ENCODE measurements around the gene NCOA7.

The NCOA7 gene

DNA sequence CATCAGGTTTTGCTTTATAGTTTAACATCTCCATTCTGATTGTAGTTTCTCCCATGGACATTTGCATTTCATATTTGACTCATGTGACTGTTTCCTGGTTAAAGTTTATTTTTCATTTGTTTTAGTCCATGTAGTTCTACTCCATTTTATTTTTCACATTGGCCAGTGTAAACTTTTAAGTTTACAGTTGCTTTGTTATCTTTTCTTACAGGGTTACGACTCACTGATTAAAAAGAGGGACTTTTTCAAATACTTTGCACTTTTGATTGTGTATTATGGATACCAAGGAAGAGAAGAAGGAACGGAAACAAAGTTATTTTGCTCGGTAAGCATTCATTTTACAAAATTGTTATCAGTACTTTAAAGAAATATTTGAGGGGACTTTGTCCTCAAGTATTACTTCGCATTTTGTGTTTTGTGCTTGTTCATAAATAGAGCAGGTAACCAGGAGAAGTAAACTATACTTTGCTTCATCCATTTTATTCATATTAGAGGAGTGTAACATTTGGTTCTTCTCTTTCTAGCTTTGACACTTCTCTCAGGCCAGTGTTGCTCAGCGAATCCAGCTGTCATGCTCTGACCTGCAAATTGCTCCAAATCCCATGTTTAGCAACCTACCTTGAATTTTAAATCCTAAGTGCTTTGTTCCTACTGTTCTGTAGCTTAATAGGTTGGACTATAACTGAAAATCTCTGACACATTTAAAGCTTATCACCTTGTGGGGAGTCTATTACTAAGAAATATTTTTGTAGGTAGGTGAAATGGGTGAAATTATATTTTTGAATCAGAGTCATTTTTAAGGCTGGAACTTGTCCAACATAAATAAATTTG is 24.5 kb downstream of the NCOA7 start:
- peak in 2 of 4 experiments; percentile 18 to 26 for DNase-seq

- DNase-seq = peak in 2 of 4 experiments; percentile 36 to 59
Observed at GRCh38 chr6:125816828-125817280, 26.1 kb downstream of the NCOA7 start.

DNA sequence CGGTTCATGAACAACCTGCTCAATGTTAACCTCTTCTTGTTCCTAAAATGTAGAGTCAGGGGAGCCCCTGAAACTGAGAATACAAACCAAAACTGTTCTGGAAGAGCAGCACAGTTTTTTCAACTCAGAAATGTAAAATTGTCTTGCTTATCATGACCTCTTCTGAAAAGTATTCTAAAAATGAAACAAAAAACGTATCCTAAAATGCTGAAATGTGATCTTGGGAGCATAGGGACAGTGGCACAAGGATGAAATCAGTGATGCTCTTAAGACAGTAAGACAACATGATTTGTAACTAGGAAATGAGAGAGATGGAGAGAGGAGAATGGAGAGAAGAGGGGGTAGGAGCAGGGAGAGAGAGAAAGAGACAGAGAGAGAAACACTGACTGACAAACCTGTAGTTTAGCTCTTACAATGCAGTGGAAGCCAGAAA is 27.5 kb downstream of the NCOA7 start:
- DNase-seq = no peak

DNA sequence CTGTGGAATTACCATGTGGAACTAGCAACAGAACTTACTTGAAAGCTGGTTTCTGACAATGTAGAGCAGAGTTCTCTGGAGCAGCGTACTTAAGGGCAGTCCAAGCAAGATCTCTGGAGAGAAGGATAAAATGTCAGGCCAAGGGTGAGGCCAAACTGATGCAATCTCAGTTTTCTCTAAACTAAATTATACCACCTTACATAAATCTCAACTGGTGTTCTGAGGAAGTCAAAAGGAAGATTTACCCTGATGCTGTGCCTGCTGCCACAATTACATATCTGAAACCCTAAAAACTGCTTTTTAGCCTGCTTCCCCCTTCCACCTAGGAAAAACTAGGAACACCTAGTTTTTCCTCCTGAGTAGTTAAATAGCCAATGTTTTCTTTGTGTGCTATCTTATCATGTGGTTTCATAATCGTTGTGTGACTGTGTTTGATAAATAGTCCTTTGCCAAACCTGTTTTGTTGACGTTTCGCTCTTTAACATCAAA is 28.1 kb downstream of the NCOA7 start:
- DNase-seq = no peak

DNA sequence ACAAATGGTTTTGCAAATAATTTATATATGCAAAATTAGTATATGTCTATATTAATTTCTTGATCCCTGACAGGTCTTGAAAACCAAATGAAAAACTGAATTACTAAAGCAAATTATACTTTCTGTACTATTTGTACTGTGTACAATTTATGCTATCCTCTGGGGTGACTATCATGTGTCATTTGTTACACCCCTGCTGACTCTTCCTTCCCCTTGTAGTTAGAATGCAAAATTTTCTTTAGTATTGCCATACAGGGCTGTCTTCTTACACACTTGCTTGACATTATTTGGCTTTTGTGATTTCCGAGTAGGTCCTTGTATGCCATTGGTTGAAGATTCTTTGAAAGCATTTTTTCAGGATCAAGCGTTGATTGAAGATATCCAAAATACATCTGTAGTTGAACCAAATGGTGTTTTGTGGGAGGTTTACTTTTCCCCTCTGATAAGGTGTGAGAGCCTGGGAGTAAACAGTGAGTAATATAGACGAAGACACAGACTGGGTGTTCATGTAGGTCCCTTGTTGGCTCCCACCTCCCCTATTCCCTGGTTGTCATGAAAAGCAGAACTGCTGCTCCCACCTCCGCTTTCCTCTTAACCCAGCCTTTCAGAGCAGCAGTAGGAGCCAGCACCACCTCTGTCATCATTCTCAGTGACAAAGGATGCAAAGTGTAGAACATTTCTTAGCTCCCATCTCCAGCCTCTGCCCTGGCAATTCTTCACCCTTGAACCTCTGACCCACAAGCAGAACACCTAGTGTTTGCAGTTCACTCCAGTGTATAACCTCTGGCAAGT is 29.0 kb downstream of the NCOA7 start:
- DNase-seq = peak in 3 of 4 experiments; percentile 60 to 61 (median 60)

- no peak for DNase-seq
Observed at GRCh38 chr6:125821825-125822281, 31.1 kb downstream of the NCOA7 start.

DNA sequence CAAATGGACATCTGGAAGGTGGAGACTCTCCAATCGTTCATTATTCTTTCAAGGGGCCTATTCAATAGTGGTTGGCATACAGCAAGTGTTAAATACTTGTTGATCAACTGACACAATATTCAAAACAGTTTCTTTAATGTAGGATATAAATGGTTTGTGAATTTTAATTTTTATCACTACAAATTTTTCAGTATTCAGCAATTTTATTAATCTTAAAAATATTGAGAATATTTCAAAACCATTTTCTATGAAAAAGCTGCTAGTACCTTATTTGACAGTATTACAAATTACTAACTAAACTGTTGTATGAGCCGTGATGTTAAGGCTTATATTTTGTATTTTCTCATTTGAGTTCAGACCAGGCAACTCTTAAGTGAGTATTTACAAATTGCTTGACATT is 32.4 kb downstream of the NCOA7 start:
- DNase-seq = no peak

DNA sequence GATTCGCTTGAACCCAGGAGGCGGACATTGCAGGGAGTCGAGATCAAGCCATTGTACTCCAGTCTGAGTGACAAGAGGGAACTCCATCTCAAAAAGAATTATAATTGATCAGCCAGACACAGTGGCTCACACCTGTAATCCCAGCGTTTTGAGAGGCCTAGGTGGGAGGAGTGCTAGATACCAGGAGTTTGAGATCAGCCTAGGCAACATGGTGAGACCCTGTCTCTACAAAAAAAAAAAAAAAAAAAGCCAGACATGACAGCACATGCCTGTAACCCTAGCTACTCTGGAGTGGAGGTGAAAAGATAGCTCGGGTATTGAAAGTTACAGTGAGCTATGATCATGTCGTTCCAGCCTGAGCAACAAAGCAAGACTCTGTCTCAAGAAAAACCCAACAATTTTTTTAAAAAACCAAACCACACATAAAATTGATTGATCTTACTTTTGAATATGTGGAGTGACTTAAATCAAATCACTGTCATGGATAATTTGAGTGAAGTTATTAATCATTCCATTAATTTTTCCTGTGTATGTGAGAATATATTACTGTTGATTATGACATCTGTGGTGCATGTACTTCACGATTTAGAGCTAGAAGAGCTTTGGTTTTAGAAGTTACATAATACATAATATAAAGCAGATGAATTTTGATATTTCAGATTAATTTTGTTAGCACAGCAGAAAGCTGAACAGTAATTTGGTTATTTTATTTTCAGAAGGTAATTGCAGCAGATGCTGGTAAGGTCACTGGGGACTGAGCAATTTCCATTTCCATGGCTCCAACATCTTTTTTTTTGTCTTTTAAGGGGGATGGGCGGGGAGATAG is 34.4 kb downstream of the NCOA7 start:
- no peak for DNase-seq

DNA sequence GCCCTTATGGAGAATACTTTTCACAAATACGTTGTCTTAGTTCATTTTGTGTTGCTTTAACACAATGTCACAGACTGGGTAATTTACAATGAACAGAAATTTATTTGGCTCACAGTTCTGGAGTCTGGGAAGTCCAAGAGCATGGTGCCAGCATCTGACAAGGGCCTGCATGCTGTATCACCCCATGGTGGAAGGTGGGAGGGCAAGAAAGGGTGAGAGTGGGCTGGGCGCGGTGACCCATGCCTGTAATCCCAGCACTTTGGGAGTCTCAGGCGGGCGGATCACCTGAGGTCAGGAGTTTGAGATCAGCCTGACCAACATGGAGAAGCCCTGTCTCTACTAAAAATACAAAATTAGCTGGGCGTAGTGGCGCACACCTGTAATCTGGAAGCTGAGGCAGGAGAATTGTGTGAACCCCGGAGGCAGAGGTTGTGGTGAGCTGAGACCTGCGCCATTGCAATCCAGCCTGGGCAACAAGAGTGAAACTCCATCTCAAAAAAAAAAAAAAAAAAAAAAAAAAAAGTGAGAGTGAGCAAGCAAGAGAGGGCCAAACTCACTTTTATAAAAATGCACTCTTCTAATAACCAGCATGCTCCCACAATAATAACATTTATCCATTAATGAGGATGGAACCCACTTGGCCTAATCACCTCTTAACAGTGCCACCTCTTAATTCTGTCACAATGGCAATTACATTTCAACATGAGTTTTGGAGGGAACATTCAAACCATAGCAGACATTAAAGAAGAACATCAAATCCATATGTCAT is 36.1 kb downstream of the NCOA7 start:
- DNase-seq = no peak

GRCh38 chr6:125827788-125828320 is 37.1 kb downstream of the NCOA7 start:
- DNase-seq = peak in 2 of 4 experiments; percentile 64 to 67

GRCh38 chr6:125828476-125829039 is 37.8 kb downstream of the NCOA7 start:
- DNase-seq = no peak

- no peak for DNase-seq
Observed at GRCh38 chr6:125829433-125829832, 38.7 kb downstream of the NCOA7 start.

DNA sequence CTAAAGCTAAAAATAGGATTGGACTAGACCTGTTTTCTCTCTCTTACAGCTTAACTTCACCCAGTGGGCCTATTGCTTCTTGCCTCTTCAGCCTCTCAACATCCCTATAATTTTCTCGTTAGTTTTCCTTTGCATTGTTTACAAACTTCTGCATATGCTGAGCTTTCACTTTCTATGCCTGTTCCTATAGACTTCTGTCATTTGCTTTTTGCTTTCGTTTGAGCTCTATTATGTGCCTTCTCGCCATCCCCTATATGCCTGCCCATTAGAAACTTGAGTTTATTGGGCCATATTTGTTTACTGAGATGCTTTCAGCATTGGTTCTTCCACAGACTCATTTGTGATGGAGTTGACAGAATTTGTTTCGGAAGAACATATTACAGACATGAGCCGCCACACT is 40.9 kb downstream of the NCOA7 start:
- DNase-seq = peak in 2 of 4 experiments; percentile 34 to 54

DNA sequence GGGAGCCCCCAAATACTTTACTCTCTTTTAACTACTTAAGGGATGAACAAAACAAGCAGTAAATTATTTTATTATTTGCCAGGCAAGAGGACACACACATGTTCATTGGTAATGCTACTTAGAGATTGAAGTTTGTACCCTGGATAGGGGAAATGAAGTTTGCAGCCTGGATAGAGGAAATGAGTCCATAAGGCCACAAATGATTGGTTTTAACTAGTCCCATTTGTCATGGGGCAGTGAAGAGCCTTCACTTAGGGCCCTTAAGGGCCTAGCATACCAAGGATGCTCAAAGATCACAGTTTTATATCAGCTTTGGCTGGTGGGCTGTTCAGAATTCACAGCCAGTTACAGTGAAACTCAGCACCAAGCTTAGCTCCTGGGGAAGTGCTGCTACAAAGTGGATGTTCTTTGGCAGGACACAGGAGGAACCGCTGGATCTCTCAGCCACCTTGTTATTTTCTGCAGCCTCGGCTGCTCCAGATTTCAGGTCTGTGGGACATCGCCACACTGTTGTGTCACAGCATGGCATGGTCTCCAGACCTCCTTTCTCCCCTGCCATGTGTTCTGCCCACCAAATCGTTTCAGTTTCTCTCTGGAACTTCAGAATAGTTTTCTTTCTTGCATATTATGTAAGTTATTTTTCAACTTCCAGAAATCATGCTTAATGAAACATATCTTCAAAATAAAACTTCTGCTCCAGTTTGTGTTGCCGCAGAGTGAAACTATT is 41.8 kb downstream of the NCOA7 start:
- peak in 1 of 4 experiments; percentile 54 for DNase-seq

DNA sequence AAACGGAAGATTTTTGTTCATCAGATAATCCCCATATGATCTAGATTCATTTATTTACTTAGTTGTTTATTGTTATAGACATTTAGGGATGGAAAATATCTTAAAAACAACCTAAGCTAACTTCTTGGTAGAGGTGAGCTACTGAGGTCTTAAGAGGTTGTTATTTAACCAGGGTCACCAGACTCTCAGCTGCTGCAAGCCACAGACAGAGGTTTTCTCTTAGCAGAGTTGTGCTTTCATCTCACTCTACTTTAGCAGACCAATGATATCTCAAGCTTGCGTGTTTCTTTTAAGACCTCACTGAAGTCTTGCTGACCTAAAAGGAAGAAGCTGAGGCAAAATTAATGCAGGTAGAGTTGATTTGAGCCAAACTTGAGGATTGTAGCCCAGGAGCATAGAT is 43.6 kb downstream of the NCOA7 start:
- DNase-seq = no peak

DNA sequence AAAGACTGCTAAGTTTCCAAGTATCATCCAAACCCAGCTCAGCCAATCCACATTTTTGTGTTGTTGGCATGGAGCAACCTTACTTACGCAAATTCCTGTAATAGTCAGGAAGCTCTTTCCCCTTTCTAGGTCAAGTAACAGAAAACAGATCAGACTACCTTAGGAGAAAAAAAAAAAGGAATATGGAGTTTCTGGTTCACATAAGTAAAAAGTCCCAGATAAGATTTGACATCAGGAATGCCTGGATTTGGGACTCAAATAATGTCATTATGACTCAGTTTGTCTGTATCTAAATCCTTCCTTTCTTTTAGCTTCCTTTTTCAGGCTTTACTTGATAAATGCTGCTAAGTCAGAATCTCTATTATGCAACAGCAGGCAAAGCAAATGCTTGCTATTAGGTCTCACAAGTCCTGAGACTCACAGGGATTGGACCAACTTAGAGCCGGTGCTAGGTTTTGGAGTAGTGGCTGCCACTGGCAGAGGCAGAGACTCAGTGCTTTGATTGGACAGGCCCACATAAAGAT is 44.5 kb downstream of the NCOA7 start:
- peak; percentile 48 to 79 (median 65) for DNase-seq

- DNase-seq = no peak
Observed at GRCh38 chr6:125836466-125836865, 45.7 kb downstream of the NCOA7 start.

- no peak for DNase-seq
Observed at GRCh38 chr6:125839471-125839870, 48.7 kb downstream of the NCOA7 start.

GRCh38 chr6:125839879-125840278 is 49.1 kb downstream of the NCOA7 start:
- DNase-seq = no peak

Measured in suppressor macrophage (primary cell).